ENCODE measurements around the gene TMEM266.

The TMEM266 gene

DNA sequence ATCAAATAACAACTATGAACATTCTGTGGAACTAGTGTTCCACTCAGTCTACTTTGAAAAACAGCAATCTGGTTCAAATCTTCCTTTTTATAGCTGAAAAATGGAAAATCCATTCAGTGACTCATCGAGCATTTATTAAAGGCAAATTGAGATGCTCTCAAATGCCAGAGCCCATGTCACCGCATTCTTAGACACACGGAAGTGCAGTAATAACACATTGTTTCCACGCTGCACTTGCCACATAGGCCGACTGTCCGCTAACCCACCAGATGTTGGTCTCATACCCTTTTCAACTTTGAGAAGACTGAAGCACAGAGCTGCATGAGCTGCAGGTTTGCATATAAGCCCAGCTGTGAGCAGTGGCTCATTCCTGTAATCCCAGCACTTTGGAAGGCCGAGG, 95.9 kb downstream of the TMEM266 start:
- no peak overlapping the region for H3K4me3 ChIP-seq (ENCODE audit: low read depth, low read length)
- no peaks in the 10 kb centered on the region for H3K9me3 ChIP-seq (ENCODE audit: control insufficient read depth, insufficient read depth, low read depth, low read length)
- H3K27ac ChIP-seq (ENCODE audit: extremely low read depth, low read depth, low read length): no peak overlapping the region
- CTCF ChIA-PET: interaction anchor here (0.6 to 11.1 kb wide), 5 partner anchors 6 to 508 kb away, joined by 3 to 107 read pairs (median 4); no protein-coding TSS in a partner anchor
- no peak for TF ChIP-seq ZNF518A (tag by site-specific recombination; conservative IDR thresholded peaks at IDR 0.05; ENCODE audit: low read depth)
- no peaks in the 10 kb centered on the region for H3K36me3 ChIP-seq (ENCODE audit: control insufficient read depth in 2 of 2, insufficient read depth in 1 of 2, low read length in 2 of 2)
- H3K4me1 ChIP-seq (ENCODE audit: control insufficient read depth, insufficient read depth, low read length): peaks cover 8% of the 10 kb centered on the region
- POLR2A ChIA-PET: no interaction called here

DNA sequence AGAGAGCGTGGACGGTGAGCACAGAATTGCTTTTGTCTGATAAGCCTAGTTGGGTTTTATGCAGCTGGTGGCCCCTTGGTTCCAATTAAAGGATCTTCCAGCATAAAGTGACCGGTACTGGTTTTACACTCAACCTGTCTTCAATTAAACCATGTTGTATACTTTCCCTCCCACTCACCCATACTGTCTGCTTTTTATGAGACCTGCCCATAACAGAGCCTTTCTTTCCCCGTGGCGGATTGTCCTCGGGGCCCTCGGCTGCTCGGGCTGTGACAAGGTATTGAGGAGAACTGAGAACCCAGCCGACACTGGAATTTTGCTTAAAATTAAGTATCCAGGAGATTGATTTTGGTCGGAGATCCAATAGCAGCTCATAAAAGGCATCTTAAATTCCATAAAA, 98.4 kb downstream of the TMEM266 start:
- no peak for TF ChIP-seq ZNF561 (tag by site-specific recombination; IDR thresholded peaks at IDR 0.05; ENCODE audit: borderline replicate concordance)
- no peak for TF ChIP-seq ZNF202 (tag by site-specific recombination; IDR thresholded peaks at IDR 0.05; ENCODE audit: borderline replicate concordance)
- no peak for TF ChIP-seq KLF7 (tag by site-specific recombination; IDR thresholded peaks at IDR 0.05; ENCODE audit: borderline replicate concordance)
- TF ChIP-seq, protein P1, sequence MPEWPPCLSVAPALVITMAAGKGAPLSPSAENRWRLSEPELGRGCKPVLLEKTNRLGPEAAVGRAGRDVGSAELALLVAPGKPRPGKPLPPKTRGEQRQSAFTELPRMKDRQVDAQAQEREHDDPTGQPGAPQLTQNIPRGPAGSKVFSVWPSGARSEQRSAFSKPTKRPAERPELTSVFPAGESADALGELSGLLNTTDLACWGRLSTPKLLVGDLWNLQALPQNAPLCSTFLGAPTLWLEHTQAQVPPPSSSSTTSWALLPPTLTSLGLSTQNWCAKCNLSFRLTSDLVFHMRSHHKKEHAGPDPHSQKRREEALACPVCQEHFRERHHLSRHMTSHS (tag by site-specific recombination; IDR thresholded peaks at IDR 0.05): no peak
- 0 out of 2 replicates have a peak, but pooled peaks have one; percentile 23 for TF ChIP-seq GLIS1 (tag by site-specific recombination; IDR thresholded peaks at IDR 0.05)
- TF ChIP-seq ZBTB1 (tag by site-specific recombination; IDR thresholded peaks at IDR 0.05): no peak
- TF ChIP-seq ZFP37 (tag by site-specific recombination; IDR thresholded peaks at IDR 0.05): no peak
- TF ChIP-seq ZNF600 (tag by site-specific recombination; IDR thresholded peaks at IDR 0.05): no peak
- no peak for TF ChIP-seq ZNF184 (tag by site-specific recombination; IDR thresholded peaks at IDR 0.05)
- TF ChIP-seq FEZF1 (tag by site-specific recombination; IDR thresholded peaks at IDR 0.05): peak; percentile 46; the same call in 1 of the 2 replicates
- TF ChIP-seq PRDM4 (tag by site-specific recombination; IDR thresholded peaks at IDR 0.05): no peak
- TF ChIP-seq ZNF623 (tag by site-specific recombination; IDR thresholded peaks at IDR 0.05): no peak
- peak; percentile 22; the same call in 1 of the 2 replicates for TF ChIP-seq EGR2 (tag by site-specific recombination; IDR thresholded peaks at IDR 0.05; ENCODE audit: low read depth)
- TF ChIP-seq ZSCAN30 (tag by site-specific recombination; IDR thresholded peaks at IDR 0.05): peak; percentile 34; the same call in 1 of the 2 replicates
- peak; percentile 42 for TF ChIP-seq ZFHX2 (tag by site-specific recombination; conservative IDR thresholded peaks at IDR 0.05)
- ChIA-PET CTCF (interaction anchor here (0.7 to 11.1 kb wide), 5 partner anchors 9 to 615 kb away, joined by 3 to 107 read pairs (median 4); no protein-coding TSS in a partner anchor), POLR2A (interaction anchor here (0.6 kb wide), 1 partner anchor 58 kb away, joined by 3 read pairs; no protein-coding TSS in a partner anchor)

More for the DNA sequence above, 98.4 kb downstream of the TMEM266 start:
- no peak overlapping the region for H3K27ac ChIP-seq (ENCODE audit: extremely low read depth, low read depth, low read length)
- H3K9me3 ChIP-seq (ENCODE audit: control insufficient read depth, insufficient read depth, low read depth, low read length): no peaks in the 10 kb centered on the region
- H3K4me1 ChIP-seq (ENCODE audit: control insufficient read depth, insufficient read depth, low read length): peaks cover 16% of the 10 kb centered on the region
- H3K4me3 ChIP-seq (ENCODE audit: low read depth, low read length): no peak overlapping the region
- H3K36me3 ChIP-seq (ENCODE audit: control insufficient read depth in 2 of 2, insufficient read depth in 1 of 2, low read length in 2 of 2): no peaks in the 10 kb centered on the region
